ENCODE data around the gene XDH. TPM values are rescaled to one million over a fixed set of nuclear protein-coding genes. Genes with fewer than 3 reads are reported as not detected.

The XDH gene
- total and polyA plus RNA-seq, 3 donors from 2014 or later: 0.21 to 1.5 (median 0.43) TPM

DNA sequence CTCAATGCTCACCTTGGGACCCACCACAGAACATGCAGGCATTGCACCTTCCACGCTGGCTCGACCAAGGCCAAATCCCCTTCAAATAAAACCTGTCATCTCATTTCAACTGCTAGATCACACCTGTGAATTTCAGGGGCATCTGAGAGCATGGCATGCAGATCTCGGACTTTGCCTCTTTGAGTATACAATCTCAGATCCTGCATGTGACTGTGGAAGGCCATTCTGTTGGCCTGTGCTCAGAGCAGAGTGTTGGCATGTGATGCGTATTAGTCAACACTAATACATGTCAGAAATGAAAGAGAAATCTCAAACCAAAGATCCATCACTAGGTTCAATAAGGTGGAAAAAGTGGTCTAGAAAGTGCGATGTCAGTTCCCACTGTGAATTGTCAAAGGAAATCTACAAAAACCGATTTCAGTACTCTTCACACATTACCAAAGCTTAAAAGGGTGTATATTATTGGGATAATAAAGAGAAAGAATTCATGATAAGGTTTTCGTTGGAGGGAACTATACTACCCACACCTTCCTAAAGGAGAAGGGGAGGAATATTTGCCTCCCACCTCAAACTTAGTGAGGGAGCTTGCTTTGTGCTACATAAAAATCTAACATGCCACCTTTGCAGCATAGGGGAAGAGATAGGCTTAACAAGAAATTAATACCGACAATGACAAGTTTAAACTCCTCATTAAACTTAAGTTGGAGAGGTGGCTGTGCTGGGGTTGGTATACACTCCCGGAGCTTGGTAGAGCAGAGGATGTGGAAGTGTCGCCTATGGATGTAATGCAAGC lies 7.8 kb downstream of the XDH start:
- 84% methylated on average over 10 of the region's 10 CpGs for WGBS, 2 donors
- no peak for TF ChIP-seq POLR2A (IDR thresholded peaks at IDR 0.05)
- TF ChIP-seq, protein P1, sequence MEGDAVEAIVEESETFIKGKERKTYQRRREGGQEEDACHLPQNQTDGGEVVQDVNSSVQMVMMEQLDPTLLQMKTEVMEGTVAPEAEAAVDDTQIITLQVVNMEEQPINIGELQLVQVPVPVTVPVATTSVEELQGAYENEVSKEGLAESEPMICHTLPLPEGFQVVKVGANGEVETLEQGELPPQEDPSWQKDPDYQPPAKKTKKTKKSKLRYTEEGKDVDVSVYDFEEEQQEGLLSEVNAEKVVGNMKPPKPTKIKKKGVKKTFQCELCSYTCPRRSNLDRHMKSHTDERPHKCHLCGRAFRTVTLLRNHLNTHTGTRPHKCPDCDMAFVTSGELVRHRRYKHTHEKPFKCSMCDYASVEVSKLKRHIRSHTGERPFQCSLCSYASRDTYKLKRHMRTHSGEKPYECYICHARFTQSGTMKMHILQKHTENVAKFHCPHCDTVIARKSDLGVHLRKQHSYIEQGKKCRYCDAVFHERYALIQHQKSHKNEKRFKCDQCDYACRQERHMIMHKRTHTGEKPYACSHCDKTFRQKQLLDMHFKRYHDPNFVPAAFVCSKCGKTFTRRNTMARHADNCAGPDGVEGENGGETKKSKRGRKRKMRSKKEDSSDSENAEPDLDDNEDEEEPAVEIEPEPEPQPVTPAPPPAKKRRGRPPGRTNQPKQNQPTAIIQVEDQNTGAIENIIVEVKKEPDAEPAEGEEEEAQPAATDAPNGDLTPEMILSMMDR (IDR thresholded peaks at IDR 0.05): no peak
- DNase-seq: no peak

DNA sequence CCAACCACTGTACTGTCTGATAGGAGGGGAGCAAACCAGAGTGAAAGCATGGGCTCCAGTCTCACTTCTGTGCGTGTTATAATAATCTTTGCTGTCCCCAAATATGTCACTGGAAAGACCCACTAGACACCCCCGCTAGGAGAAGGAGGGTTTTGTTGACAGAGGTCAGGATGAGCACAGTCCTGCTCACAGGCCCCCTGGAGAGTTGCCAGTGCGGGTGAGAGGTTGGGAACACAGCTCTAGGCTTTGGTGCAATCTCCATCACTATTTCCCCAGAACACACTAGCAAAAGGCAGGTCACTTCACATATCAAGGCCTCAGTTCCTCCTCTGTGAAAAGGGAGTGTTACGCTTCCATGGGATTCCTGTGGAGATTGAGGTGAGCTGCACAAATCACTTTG lies 9.7 kb downstream of the XDH start:
- Histone ChIP-seq H3K4me3 (no peak overlapping the region), H3K4me1 (no peaks in the 10 kb centered on the region), H3K9me3 (no peaks in the 10 kb centered on the region), H3K27ac (no peak overlapping the region), H3K36me3 (ENCODE audit: low read depth, missing control alignments) (no peaks in the 10 kb centered on the region), H3K27me3 (no peaks in the 10 kb centered on the region)
- 76 to 82% methylated on average over 4 of the region's 4 CpGs for WGBS, 2 donors
- DNase-seq: no peak
- TF ChIP-seq, protein P1 (IDR thresholded peaks at IDR 0.05): no peak
- intact Hi-C loops (cut with DNase I; ENCODE audit: low total_unique reads): no loop called here

More for the DNA sequence above, 7.8 kb downstream of the XDH start:
- Histone ChIP-seq H3K4me1 (no peaks in the 10 kb centered on the region), H3K27me3 (no peaks in the 10 kb centered on the region), H3K4me3 (no peak overlapping the region), H3K27ac (no peak overlapping the region), H3K36me3 (ENCODE audit: low read depth, missing control alignments) (no peaks in the 10 kb centered on the region), H3K9me3 (no peaks in the 10 kb centered on the region)
- intact Hi-C loops (cut with DNase I; ENCODE audit: low total_unique reads): no loop called here

DNA sequence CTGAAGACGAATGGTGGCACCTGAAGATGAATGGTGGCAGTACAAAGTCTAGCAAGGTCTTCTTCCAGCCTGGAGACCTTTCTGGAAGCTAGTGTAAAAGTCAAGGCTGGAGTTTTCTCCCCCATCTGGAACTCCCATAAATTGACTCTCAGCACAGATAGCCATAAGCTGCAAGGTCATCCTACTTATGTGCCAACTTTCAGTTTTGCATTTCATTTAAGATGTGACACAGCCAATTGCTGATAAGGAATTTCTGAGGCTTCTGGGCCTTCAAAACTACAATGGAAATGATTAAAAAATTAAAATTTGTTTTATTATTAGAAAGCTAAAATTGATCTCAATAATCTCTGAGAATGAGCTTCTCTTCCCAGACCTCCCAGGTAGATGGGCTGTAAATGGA lies 10.2 kb downstream of the XDH start:
- H3K27me3 ChIP-seq: no peaks in the 10 kb centered on the region
- TF ChIP-seq, protein P1 (IDR thresholded peaks at IDR 0.05): no peak
- no peak for TF ChIP-seq POLR2A (IDR thresholded peaks at IDR 0.05)
- no peak for DNase-seq
- intact Hi-C loops (cut with DNase I; ENCODE audit: low total_unique reads): no loop called here
- no peaks in the 10 kb centered on the region for H3K4me1 ChIP-seq
- 69 to 88% methylated on average over 1 of the region's 1 CpG for WGBS, 2 donors
- no peak overlapping the region for H3K27ac ChIP-seq
- no peaks in the 10 kb centered on the region for H3K9me3 ChIP-seq
- no peak overlapping the region for H3K4me3 ChIP-seq
- no peaks in the 10 kb centered on the region for H3K36me3 ChIP-seq (ENCODE audit: low read depth, missing control alignments)

DNA sequence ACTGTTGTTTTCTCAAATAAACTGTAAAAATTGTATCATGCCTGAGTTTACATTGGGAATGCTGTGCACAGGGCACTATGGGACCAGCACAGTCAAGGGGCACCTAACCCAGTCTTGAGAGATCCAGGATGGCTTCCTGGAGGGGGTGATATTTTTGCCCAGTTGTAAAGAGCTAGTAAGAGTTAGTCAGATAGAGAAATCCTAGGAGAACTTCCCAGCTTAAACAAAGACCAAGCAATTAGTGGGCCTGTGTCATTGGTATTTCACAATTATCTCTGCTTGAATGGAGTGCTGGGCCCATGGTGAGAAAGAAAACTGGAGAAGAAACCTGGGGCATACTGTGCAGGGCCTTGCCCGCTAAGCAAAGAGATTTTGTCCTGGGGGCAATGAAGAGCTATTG lies 12.2 kb downstream of the XDH start:
- Histone ChIP-seq H3K27ac (no peak overlapping the region), H3K27me3 (no peaks in the 10 kb centered on the region), H3K9me3 (no peaks in the 10 kb centered on the region), H3K4me3 (no peak overlapping the region), H3K4me1 (no peaks in the 10 kb centered on the region), H3K36me3 (ENCODE audit: low read depth, missing control alignments) (no peaks in the 10 kb centered on the region)
- no peak for DNase-seq
- intact Hi-C loops (cut with DNase I; ENCODE audit: low total_unique reads): no loop called here
- TF ChIP-seq, protein P1 (IDR thresholded peaks at IDR 0.05): no peak
- TF ChIP-seq POLR2A (IDR thresholded peaks at IDR 0.05): no peak
- WGBS, 2 donors: 88 to 89% methylated on average over 1 of the region's 1 CpG

DNA sequence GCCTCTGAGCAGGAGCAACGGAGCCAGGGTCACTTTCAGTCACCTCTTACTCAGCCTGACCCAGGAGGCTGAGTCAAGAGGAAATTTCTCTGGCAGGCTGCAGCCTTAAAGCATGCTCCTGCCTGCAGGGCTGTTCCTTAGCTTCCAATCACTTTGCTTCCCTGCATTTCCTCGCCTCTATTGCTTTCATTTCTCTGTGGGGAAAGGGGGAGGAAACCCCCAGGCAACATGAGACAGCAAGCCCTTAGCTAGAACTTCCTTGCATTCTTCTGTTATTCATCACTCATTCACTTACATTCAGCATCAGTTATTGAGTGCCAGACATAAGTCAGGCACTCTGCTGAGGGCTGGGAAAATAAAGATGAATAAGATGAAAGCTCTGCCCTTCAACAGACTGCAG lies 13.0 kb downstream of the XDH start:
- Histone ChIP-seq H3K4me3 (no peak overlapping the region), H3K27me3 (no peaks in the 10 kb centered on the region), H3K27ac (no peak overlapping the region), H3K9me3 (no peaks in the 10 kb centered on the region), H3K36me3 (ENCODE audit: low read depth, missing control alignments) (no peaks in the 10 kb centered on the region), H3K4me1 (no peaks in the 10 kb centered on the region)
- WGBS, 2 donors: 31 to 57% methylated on average over 2 of the region's 2 CpGs
- no peak for TF ChIP-seq POLR2A (IDR thresholded peaks at IDR 0.05)
- TF ChIP-seq, protein P1 (IDR thresholded peaks at IDR 0.05): no peak
- no peak for DNase-seq
- intact Hi-C loops (cut with DNase I; ENCODE audit: low total_unique reads): no loop called here
